A549 (cell line): Measurements from ENCODE around the gene TSKU. TPM values are rescaled to one million over a fixed set of nuclear protein-coding genes. Genes with fewer than 3 reads are reported as not detected.

ENCODE experiments used
- ATAC-seq, 2 experiments: fragments of 200-7000 bp in 1 of 2; fragments of >200 bp in 1 of 2; cut with Nextera tagmentation in 1 of 2; cut with Tn5 transposase in 1 of 2; 3 replicates each; pipeline versions ENCODE4 v1.8.0 to v1.9.1; 2018 to 2020; ENCODE audit warnings: mild to moderate bottlenecking in 1 of 2, moderate library complexity in 1 of 2
- CTCF ChIA-PET: fragments of 300-600 bp; sonication (Branson Sonifier 250); formaldehyde crosslinking; extraction: SDS; loops from one replicate; lab custom pipeline; 2021; ENCODE audit warnings: antibody characterized with exemption, inconsistent platforms; lab: Yijun Ruan, JAX
- POLR2A ChIA-PET: fragments of 350-600 bp; formaldehyde crosslinking; extraction: SDS; loops from one replicate; lab custom pipeline; 2021; ENCODE audit warnings: antibody characterized with exemption, inconsistent platforms; lab: Yijun Ruan, JAX
- DNase-seq, 2 experiments: peaks; one replicate each; pipeline versions ENCODE4 v3.0.0 to v3.0.0-alpha.2; 2011 to 2016; ENCODE audit warnings: low read depth in 1 of 2, low spot score in 1 of 2
- FAIRE-seq: peaks from 2 replicates; lab custom pipeline; 2011; peaks lifted over from hg19 to GRCh38; lab: Jason Lieb, UNC
- H3K27ac ChIP-seq, 2 experiments: fragments of >200 bp; sonication (Bioruptor Twin); formaldehyde crosslinking; 3 replicates each; pipeline ENCODE4 v1.5.1; 2016 to 2017
- H3K4me1 ChIP-seq: fragments of >200 bp; sonication (Bioruptor Twin); formaldehyde crosslinking; 3 replicates; pipeline ENCODE4 v1.6.1; 2016
- H3K4me2 ChIP-seq: fragments of >200 bp; sonication (Bioruptor Twin); formaldehyde crosslinking; 3 replicates; pipeline ENCODE4 v1.6.1; 2016
- H3K4me3 ChIP-seq: fragments of >200 bp; sonication (Bioruptor Twin); formaldehyde crosslinking; 3 replicates; pipeline ENCODE4 v1.5.1; 2016
- H3K9me3 ChIP-seq: fragments of >200 bp; sonication (Bioruptor Twin); formaldehyde crosslinking; 3 replicates; pipeline ENCODE4 v1.6.1; 2016
- BHLHE40 ChIP-seq: IDR thresholded peaks from 2 replicates; pipeline ENCODE4 v1.6.1; 2012; ENCODE audit warnings: low read depth, low read length, inconsistent platforms
- CBX2 ChIP-seq: fragments of 200-600 bp; sonication (generic); IDR thresholded peaks from 2 replicates; pipeline ENCODE4 v1.6.1; 2016; ENCODE audit warnings: low read depth, mild to moderate bottlenecking, borderline replicate concordance
- CEBPB ChIP-seq, 2 experiments: fragments of >200 bp in 1 of 2; sonication (Bioruptor Twin) in 1 of 2; formaldehyde crosslinking in 1 of 2; IDR thresholded peaks; 2 replicates each; pipeline ENCODE4 v1.6.1; 2012 to 2016
- CTCF ChIP-seq: fragments of >200 bp; sonication (Bioruptor Twin); formaldehyde crosslinking; IDR thresholded peaks from 3 replicates; pipeline ENCODE4 v1.5.1; 2016
- FOSL2 ChIP-seq, 2 experiments: fragments of 450-650 bp in 1 of 2; fragments of >200 bp in 1 of 2; sonication (Bioruptor Twin) in 1 of 2; formaldehyde crosslinking; IDR thresholded peaks; 2 replicates each; pipeline versions ENCODE4 v1.5.0 to v1.6.1; 2016 to 2020; ENCODE audit warnings: mild to moderate bottlenecking in 1 of 2, moderate library complexity in 1 of 2
- HOXA7 ChIP-seq: fragments of 250-450 bp; sonication (Bioruptor Pico); IDR thresholded peaks from 2 replicates; pipeline ENCODE4 v1.5.0; 2020; ENCODE audit warnings: mild to moderate bottlenecking, moderate library complexity
- HOXB13 ChIP-seq: fragments of 250-450 bp; sonication (Bioruptor Pico); IDR thresholded peaks from 2 replicates; pipeline ENCODE4 v1.5.0; 2020; ENCODE audit warnings: low read depth, mild to moderate bottlenecking, moderate library complexity
- NFE2L2 ChIP-seq: fragments of 150-350 bp; conservative IDR thresholded peaks from 2 replicates; pipeline ENCODE4 v1.6.1; 2014; ENCODE audit warnings: low read length
- NPAS2 ChIP-seq: fragments of 250-450 bp; sonication (Bioruptor Pico); IDR thresholded peaks from 2 replicates; pipeline ENCODE4 v1.8.0; 2022; ENCODE audit warnings: mild to moderate bottlenecking, moderate library complexity, borderline replicate concordance
- NR3C1 ChIP-seq: fragments of >200 bp; sonication (Bioruptor Twin); formaldehyde crosslinking; IDR thresholded peaks from 3 replicates; pipeline ENCODE4 v1.6.1; 2017
- REST ChIP-seq: fragments of 200-600 bp; sonication (generic); IDR thresholded peaks from 2 replicates; pipeline ENCODE4 v1.6.1; 2016; ENCODE audit warnings: antibody characterized with exemption, mild to moderate bottlenecking, moderate library complexity
- ZSCAN20 ChIP-seq: fragments of 250-450 bp; sonication (Bioruptor Pico); IDR thresholded peaks from 2 replicates; pipeline ENCODE4 v1.8.0; 2022; ENCODE audit warnings: mild to moderate bottlenecking, moderate library complexity
- WGBS: methylation state at CpG from one replicate; pipeline ENCODE4 v1.1.6; 2017; ENCODE audit errors: missing lambda C conversion rate; 5-methylcytosine and 5-hydroxymethylcytosine counted together
- polyA plus RNA-seq, 4 experiments: library from polyadenylated mRNA; depleted of rRNA in 3 of 4; stranded (reverse); fragments of >200 nt; fragmentation: RNase III in 1 of 4; extraction: RNeasy Plus Mini Kit Qiagen cat#74134 plus additional on column Dnase treatment in 1 of 4; gene quantifications; 2 replicates in 3 of 4; 3 replicates in 1 of 4; pipeline ENCODE4 v1.2.3, GENCODE V29; 2011 to 2017
- TF ChIP-seq, protein P1 (sequence below): IDR thresholded peaks from 2 replicates; pipeline ENCODE4 v1.6.1; 2012

The TSKU gene
- polyA plus RNA-seq, 2 of the 4 experiments (the other 2 are of a cell fraction), result 164 to 171 TPM

- WGBS, result 9% methylated on average over 6 of the region's 6 CpGs
- DNase-seq (peak in 1 of 2 experiments; percentile 79), FAIRE-seq (no peak), ATAC-seq (peak in 1 of 2 experiments; percentile 35; a peak in 3 of 6 replicates)
- Histone ChIP-seq H3K4me1 (peaks cover 100% of the 10 kb centered on the region), H3K27ac (peak overlapping the region; percentile 96 to 98), H3K9me3 (no peaks in the 10 kb centered on the region), H3K4me3 (peak overlapping the region; percentile 71; the same call in 1 of the 3 replicates), H3K4me2 (peak overlapping the region; percentile 92)
- TF ChIP-seq, protein P1, sequence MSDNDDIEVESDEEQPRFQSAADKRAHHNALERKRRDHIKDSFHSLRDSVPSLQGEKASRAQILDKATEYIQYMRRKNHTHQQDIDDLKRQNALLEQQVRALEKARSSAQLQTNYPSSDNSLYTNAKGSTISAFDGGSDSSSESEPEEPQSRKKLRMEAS, result peak; percentile 27; the same call in 1 of the 2 replicates
- peak; percentile 40; the same call in 1 of the 2 replicates for TF ChIP-seq HOXA7 (CRISPR knock-in tag)
- TF ChIP-seq CEBPB (IDR thresholded peaks at IDR 0.05), result peak; percentile 23 to 76; a peak in 3 of 4 replicates
- no peak for TF ChIP-seq HOXB13 (CRISPR knock-in tag)
- peak; percentile 35; the same call in 1 of the 2 replicates for TF ChIP-seq FOSL2 (IDR thresholded peaks at IDR 0.05)
- peak; percentile 77 for TF ChIP-seq FOSL2 (CRISPR knock-in tag; IDR thresholded peaks at IDR 0.05)
- TF ChIP-seq CBX2, result no peak
- TF ChIP-seq ZSCAN20 (CRISPR knock-in tag), result no peak
- CTCF ChIA-PET, result interaction anchor here (0.7 to 2.7 kb wide), 8 partner anchors 10 to 247 kb away, joined by 3 to 14 read pairs (median 5); partner anchors contain the start of gene TSKU
- POLR2A ChIA-PET, result interaction anchor here (0.7 to 3.7 kb wide), 4 partner anchors 9 to 24 kb away, joined by 3 to 25 read pairs (median 4); partner anchors contain the start of gene TSKU
These were observed 8.7 kb downstream of the TSKU start for GRCh38 chr11:76791861-76792260.

- H3K4me2 ChIP-seq, result peak overlapping the region; percentile 92
- CTCF ChIA-PET, result interaction anchor here (0.7 to 3.8 kb wide), 9 partner anchors 10 to 247 kb away, joined by 4 to 21 read pairs (median 7); partner anchors contain the start of gene TSKU
These were observed 9.5 kb downstream of the TSKU start for GRCh38 chr11:76792505-76793264.

DNA sequence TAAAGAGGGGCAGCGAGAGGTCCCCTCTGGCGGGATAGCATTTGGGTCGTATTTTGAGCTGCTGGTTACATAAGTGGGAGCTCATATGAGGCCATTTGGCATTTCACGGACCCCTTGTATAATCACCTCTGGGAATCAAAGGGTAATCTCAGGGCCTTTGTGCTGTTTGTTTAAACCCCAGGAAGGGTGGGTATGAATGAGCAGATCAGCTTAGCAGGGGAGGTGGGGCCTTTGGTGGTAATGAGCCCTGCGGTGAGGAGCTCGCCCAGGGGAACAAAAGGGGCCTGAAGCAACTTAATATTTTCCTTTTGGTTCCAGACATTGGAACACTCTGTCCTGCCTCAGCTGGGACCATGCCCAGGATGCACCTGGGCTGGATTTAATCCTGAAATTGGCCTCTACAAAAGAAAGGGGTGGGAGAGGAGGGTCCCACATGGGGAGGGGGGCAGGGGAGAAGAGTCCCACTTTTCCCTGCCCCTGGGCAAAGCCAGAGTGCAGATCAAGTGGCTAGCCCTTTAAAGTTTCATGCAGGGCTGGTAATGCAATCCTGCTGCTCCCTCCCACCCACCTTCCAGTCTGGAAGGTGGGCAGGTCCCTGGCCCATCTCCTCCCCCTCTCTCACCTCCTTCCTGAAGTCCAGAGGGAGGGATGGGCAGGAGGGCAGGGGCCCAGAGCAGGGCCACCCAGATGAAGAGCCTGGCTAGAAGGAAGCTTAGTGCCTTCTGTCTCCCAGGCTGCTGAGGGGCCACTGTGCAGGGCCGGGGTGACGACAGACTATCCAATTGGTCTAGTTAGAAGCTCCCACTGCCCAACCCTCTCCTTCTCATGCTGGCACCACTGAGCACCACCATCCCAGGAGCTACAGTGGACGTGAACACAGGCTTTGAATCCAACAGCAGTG is 10.5 kb downstream of the TSKU start:
- ATAC-seq, result no peak
- peak overlapping the region; percentile 92 for H3K4me2 ChIP-seq
- peak overlapping the region; percentile 96 to 98 for H3K27ac ChIP-seq
- WGBS, result 67% methylated on average over 9 of the region's 9 CpGs
- H3K4me3 ChIP-seq, result peak overlapping the region; percentile 22; the same call in 2 of the 3 replicates
- H3K4me1 ChIP-seq, result peaks cover 100% of the 10 kb centered on the region
- ChIA-PET POLR2A (interaction anchor here (0.8 to 3.7 kb wide), 3 partner anchors 12 to 59 kb away, joined by 3 to 25 read pairs (median 4); no protein-coding TSS in a partner anchor), CTCF (interaction anchor here (0.6 to 3.8 kb wide), 9 partner anchors 12 to 1283 kb away, joined by 3 to 21 read pairs (median 4); partner anchors contain the start of gene TSKU)
- FAIRE-seq, result no peak
- DNase-seq, result peak in 1 of 2 experiments; percentile 9
- H3K9me3 ChIP-seq, result no peaks in the 10 kb centered on the region
- TF ChIP-seq ZSCAN20 (CRISPR knock-in tag) (no peak), CTCF (no peak), NFE2L2 (no peak), HOXA7 (CRISPR knock-in tag) (peak; percentile 49; the same call in 1 of the 2 replicates), NPAS2 (CRISPR knock-in tag) (no peak), NR3C1 (no peak), BHLHE40 (no peak), REST (no peak)

More at GRCh38 chr11:76792505-76793264, 9.5 kb downstream of the TSKU start:
- H3K4me1 ChIP-seq, result peaks cover 100% of the 10 kb centered on the region
- peak overlapping the region; percentile 22; the same call in 2 of the 3 replicates for H3K4me3 ChIP-seq
- H3K9me3 ChIP-seq, result no peaks in the 10 kb centered on the region
- TF ChIP-seq CTCF, result no peak
- peak overlapping the region; percentile 96 to 98 for H3K27ac ChIP-seq
- POLR2A ChIA-PET, result interaction anchor here (0.7 to 3.7 kb wide), 3 partner anchors 10 to 25 kb away, joined by 3 to 25 read pairs (median 4); no protein-coding TSS in a partner anchor
- no peak for FAIRE-seq
- no peak for ATAC-seq
- WGBS, result 58% methylated on average over 13 of the region's 13 CpGs
- DNase-seq, result peak in 1 of 2 experiments; percentile 5
